Stimulated activated CD8-positive, alpha-beta memory T cell treated with anti-CD3 and anti-CD28 coated beads, Interleukin-7, amount 100 ng/mL, for 48 hours (primary cell): ENCODE measurements around the gene KRT14.
"Not testable (repeated sequence)": the region's sequence is repeated elsewhere in the genome, so short reads cannot be mapped to it uniquely, and the experiment has no call there.

Experiments used
- DNase-seq, 2 donors: peaks; one replicate each; pipeline ENCODE4 v3.0.0-alpha.2; 2020; ENCODE audit warnings: low read depth in 1 of 2; ENCODE audit errors: extremely low read depth in 1 of 2

The KRT14 gene

DNA sequence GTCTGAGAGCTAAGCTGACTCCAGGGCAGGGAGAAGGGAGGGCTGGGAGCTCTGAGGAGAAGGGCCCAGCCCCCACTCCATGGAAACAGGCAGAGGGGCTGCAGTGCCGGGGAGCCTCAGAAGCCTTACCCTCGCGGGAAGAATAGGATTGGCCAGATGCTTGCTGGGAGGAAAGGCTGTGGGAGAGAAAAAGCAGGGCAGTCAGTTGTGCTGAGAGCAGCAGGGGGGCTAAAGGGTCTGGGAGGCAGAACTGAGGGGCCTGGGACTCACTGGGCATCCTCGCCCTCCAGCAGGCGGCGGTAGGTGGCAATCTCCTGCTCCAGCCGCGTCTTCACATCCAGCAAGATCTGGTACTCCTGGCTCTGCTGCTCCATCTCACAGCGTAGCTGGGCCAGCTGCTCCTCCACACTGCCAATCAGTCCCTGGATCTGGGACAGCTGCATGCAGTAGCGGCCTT, 23.4 kb upstream of the KRT14 start:
- not testable (repeated sequence) for DNase-seq

- DNase-seq, result not testable (repeated sequence)
These were observed 20.2 kb upstream of the KRT14 start for GRCh38 chr17:41606930-41607329.

DNA sequence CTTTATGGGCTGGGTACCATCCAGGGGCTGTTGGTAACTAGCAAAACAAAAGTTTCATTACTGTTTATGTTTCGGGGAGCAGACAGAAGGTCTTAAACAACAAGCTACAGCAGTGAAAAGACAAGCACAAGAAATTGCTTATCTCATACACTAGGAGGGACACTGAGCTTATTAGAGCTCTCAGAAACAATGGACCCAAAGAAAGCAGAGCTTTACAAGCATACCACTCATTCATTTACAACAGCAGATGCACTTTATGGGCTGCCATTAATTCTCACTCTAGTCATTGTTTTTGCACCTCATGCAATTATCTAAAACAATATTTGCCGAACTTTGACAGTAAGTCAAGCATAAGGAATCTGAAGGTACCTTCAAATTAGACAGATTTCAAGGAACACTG, 15.8 kb upstream of the KRT14 start:
- no peak for DNase-seq

DNA sequence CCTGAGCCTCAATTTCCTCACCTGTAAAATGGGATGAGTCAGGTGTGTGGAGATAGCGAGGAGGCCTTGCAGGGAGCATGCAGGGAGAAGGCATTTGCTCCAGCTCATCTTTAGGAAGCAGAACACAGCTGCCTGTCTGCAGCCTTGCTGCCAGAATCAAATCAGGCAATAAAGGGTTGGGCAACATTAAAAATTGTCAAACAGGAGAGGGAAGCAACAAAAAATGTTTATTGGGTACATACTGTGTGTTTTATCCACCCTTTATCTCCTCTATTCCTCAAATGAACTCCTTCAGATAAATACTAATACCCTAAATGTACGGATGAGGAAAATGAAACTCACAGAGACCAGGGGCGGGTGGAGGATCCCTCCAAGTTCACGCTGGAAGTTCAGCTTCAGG, 13.6 kb upstream of the KRT14 start:
- no peak for DNase-seq

DNA sequence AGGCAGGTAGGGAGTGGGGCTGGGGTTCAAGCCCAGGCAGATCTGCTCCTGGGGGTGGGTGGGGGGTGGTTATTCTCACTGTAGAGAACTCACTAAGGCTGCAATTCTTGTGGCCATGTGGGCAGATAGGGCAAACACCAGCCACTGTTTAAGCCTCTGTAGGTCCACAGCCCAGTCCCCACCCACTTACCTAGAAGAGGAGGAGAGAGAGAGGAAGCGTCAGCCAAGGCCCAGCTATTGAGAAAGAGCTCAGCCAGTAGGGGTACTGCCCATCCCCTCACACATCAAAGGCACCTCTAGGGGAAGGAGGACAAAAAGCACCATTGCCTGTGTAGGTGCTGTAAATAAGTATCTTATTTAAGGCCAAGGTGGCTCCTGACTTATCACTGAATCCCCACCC, 13.0 kb upstream of the KRT14 start:
- DNase-seq, result no peak

DNA sequence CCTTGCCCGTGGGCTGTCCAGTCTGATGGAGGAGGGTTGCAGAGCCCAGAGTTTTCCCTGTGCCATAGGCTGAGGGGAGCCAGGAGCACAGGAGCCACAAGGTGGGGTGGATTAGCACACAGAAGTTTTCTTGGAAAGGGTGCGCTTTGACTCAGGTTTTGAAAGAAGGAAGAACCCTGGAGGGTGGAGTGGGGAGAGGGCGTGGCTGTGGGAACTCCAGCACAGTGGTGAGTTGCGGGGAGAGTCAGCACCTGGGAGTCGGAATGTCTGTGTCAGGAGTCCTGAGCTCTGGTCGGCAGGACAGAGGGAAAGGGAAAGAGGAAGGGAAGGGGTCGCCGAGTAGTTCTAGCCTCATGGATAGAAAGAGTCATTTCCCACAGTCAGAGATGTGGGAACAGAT, 8.9 kb upstream of the KRT14 start:
- DNase-seq, result no peak

- no peak for DNase-seq
These were observed 7.7 kb upstream of the KRT14 start for GRCh38 chr17:41594363-41594915.

GRCh38 chr17:41593306-41593981, 6.7 kb upstream of the KRT14 start:
- DNase-seq, result no peak

- DNase-seq, result no peak
These were observed 6.1 kb upstream of the KRT14 start for GRCh38 chr17:41592601-41593305.

DNA sequence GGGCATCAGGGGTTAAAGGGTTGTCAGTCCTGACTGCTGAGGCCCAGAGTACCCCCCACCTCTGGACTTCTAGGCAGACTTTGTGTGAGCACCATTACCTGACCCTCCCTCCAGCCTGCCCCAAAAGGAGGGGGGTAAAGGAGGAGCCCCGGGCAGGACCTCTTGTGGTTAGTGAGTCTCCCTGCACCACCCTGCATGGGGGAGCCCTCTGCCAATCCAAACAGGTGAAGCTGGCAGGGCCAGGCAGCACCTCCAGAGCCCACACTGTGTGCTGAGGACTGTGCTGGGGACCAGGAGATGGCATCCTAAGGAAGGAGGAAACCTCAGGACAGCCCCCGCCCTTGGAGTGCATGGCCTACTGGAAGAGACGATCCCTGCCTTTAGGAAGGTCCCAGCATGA, 2.6 kb upstream of the KRT14 start:
- DNase-seq, result no peak

DNA sequence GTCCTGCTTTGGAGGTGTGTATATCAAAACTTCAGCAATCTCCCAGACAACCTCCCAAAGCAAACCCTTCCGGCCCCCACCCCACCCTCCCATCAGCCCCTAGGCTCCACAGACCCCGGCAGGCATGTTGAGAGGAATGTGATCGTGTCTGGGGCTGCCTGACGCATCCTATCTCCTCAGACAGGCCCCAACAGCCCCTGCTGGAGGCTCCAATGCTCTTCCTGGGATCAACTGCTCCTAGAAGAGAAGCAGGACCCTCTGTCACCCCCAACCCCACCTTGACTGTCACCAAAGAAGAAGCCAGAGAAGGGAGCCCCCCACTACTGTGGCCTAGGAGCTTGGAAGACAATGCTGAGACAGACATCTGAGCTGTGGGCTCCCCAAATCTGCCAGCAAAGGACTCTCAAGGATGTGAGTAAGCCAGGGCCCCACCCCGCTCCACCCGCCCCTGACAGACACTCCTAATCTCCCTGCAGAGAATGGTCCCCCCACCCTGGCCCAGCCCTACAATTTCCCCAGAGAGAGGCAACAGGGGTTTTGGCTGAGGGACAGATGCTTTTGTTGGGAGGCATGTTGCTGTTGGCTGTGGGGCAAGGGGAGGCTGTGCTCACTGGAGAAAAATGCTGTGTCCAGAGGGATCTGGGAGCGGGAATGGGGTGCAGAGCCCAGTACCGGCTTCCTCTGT, 1.6 kb upstream of the KRT14 start:
- no peak for DNase-seq

GRCh38 chr17:41585301-41586056, 1.2 kb downstream of the KRT14 start:
- no peak for DNase-seq

DNA sequence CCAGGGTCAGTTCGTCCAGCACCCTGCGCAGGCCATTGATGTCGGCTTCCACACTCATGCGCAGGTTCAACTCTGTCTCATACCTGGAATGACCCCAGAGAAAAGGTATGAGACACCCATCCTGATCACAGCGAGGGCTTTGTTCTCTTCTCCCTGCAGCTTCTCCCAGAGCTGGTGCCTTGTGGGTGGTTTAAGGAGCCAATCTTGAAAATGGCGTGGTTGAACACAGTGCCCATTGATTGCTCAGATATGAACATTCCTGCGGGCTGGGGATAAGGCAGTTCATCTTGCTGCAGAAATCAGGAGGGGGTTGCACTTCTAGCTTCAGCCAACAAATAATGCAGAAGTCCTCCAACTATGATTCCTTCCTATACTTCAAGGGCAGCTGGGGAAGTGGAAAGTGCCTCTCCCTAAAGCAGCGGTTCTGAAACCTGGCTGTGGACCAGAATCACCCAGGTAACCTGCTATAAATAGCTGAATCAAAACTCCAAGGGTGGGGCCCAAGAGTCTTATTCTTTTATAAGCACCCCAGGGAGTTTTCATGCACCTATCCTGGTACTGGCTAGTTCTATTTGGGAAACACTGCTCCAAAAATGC, 2.3 kb downstream of the KRT14 start:
- not testable (repeated sequence) for DNase-seq

DNA sequence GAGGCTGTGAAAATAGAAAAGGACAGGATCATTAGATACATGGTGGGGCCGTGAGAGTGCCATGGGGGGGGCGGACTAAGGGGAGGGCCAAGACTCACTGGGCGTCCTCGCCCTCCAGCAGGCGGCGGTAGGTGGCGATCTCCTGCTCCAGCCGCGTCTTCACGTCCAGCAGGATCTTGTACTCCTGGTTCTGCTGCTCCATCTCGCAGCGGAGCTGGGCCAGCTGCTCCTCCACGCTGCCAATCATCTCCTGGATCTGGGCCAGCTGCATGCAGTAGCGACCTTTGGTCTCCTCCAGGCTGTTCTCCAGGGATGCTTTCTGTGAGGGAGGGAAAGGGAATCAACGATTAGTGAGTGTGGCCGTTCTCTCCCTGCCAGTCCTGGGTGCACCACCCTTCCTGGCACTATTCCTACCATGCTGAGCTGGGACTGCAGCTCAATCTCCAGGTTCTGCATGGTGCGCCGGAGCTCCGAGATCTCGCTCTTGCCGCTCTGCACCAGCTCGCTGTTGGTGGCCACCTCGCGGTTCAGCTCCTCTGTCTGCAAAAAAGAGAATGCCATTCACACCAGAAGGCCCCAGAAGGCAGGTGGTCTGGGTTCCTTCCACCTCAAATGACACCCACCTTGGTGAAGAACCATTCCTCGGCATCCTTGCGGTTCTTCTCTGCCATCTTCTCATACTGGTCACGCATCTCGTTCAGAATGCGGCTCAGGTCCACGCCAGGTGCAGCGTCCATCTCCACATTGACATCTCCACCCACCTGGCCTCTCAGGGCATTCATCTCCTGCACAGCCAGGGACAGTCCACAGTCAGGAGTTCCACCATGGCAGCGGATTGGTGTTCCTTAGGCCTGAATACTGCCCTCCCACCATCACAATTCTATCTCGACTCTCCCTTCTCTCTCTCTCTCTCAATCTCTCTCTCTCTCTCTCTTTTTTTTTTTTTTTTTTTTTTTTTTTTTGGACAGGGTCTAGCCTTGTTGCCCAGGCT, 3.3 kb downstream of the KRT14 start:
- DNase-seq, result no peak

GRCh38 chr17:41582061-41582968, 4.4 kb downstream of the KRT14 start:
- not testable (repeated sequence) for DNase-seq

DNA sequence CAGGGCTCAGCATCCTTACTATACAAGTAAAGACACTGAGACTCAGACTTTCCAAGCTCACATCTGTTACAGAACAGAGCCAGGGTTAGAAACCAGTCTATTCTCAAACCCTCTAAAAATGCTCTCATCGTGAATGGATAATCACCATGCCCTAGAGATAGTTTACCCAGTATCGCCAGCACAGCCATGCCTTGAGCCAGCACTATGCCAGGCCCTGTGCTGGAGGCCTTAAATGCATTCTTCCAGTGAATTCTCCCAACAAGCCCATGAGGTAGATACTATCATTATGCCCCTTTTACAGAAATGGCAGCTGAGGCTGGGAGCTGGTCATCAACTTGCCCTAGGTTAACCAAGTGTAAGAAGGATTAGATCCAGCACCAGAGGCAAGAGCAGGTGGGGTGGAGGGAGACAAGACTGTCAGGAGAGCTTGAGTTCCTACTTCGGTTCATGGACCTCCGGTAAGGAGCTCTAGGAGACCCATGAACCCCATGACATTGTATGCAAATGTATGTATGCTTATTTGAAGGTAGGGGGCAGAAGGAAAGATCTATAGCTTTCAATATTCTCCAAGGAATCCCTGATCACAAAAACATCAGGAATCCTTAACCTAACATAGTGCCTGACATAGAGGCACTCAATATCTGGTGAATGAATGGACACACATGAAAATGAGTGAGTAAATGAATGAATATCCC, 5.2 kb downstream of the KRT14 start:
- DNase-seq, result no peak

DNA sequence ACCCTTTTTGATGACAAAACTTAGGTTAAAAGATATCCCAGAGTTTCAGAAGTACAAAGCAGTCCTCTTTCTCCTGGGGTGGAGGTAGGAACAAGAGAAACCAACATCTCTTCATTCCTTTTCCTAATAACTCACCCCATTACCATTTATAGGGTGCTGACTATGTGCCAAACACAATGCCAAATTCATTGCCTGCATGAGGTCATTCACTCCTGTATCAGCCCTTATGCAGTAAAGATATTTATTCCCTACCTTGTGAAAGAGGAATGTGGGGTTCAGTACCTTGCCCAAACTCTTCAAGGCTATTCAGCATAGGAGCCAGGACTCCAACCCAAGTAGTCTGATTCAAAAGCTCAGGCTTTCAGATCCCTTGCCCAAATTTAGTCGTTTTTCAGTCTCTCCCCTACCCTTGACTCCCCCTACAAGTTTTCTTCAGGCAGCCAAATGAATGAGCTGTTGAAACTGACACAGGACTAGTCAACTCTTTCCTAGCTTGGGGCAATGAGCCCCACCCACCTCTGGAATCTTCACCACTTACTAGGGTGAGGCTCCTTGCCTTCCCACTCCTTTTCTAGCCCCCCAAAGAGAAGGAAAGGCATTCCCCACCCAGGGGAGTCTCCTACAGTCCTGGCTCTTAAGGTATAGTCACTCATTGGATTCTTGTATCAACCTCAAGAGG, 5.9 kb downstream of the KRT14 start:
- no peak for DNase-seq
